B cell (primary cell): ENCODE measurements around the gene SKA3. TPM values are rescaled to one million over a fixed set of nuclear protein-coding genes. Genes with fewer than 3 reads are reported as not detected.

Experiments used
- ATAC-seq: fragments of 200-7000 bp; cut with Tn5 transposase; one replicate; pipeline ENCODE4 v1.10.0; 2021; ENCODE audit warnings: low read depth, mild to moderate bottlenecking, moderate number of reproducible peaks, moderate library complexity
- CTCF ChIA-PET: fragments of 350-600 bp; sonication (Branson Sonifier 250); formaldehyde crosslinking; loops from one replicate; lab custom pipeline; 2021; ENCODE audit warnings: antibody characterized with exemption, inconsistent platforms; lab: Charles Lee
- POLR2A ChIA-PET: fragments of 350-600 bp; sonication (Branson Sonifier 250); formaldehyde crosslinking; loops from one replicate; lab custom pipeline; 2021; ENCODE audit warnings: antibody characterized with exemption; lab: Charles Lee
- DNase-seq: peaks from one replicate; pipeline ENCODE4 v3.0.0; 2013
- H2AFZ ChIP-seq: 2 replicates; pipeline ENCODE4 v1.6.1; 2012; ENCODE audit warnings: mild to moderate bottlenecking, low read depth, low read length; ENCODE audit not compliant: insufficient read depth, poor library complexity, severe bottlenecking
- H3K27ac ChIP-seq, 2 donors: 1 replicate in 1 of 2; 2 replicates in 1 of 2; pipeline ENCODE4 v1.5.1; 2012 to 2013; ENCODE audit warnings: low read length in 2 of 2, mild to moderate bottlenecking in 2 of 2, moderate library complexity in 1 of 2
- H3K27me3 ChIP-seq, 4 experiments: fragments of 200-600 bp in 1 of 4; sonication (generic) in 1 of 4; replicated peaks in 1 of 4; 1 replicate in 2 of 4; 2 replicates in 2 of 4; pipeline versions ENCODE4 v1.6.1 to v1.7.0; 2013 to 2016; ENCODE audit warnings: low read length in 3 of 4, mild to moderate bottlenecking in 2 of 4, mixed read lengths in 1 of 4, moderate library complexity in 1 of 4; ENCODE audit not compliant: insufficient read depth in 4 of 4, control insufficient read depth in 3 of 4; ENCODE audit errors: control extremely low read depth in 1 of 4
- H3K36me3 ChIP-seq, 2 experiments: replicated peaks in 1 of 2; 1 replicate in 1 of 2; 2 replicates in 1 of 2; pipeline versions ENCODE4 v1.6.1 to v1.7.1; 2013; ENCODE audit warnings: low read length in 1 of 2; ENCODE audit not compliant: insufficient read depth in 2 of 2, control insufficient read depth in 1 of 2; ENCODE audit errors: control extremely low read depth in 1 of 2, extremely low read depth in 1 of 2
- H3K4me1 ChIP-seq, 2 donors: fragments of 200-600 bp in 1 of 2; sonication (generic) in 1 of 2; 1 replicate in 1 of 2; 2 replicates in 1 of 2; pipeline versions ENCODE4 v1.5.1 to v1.6.1; 2013 to 2017; ENCODE audit warnings: low read length in 2 of 2; ENCODE audit not compliant: control insufficient read depth in 2 of 2, insufficient read depth in 2 of 2
- H3K4me2 ChIP-seq: replicated peaks from 2 replicates; pipeline ENCODE3; 2012; ENCODE audit warnings: mild to moderate bottlenecking, low read depth, low read length; ENCODE audit not compliant: poor library complexity, severe bottlenecking
- H3K4me3 ChIP-seq, 5 experiments: fragments of 200-600 bp in 1 of 5; sonication (generic) in 1 of 5; 1 replicate in 3 of 5; 2 replicates in 2 of 5; pipeline versions ENCODE4 v1.5.1 to v1.7.0; 2011 to 2016; ENCODE audit warnings: low read length in 4 of 5, mild to moderate bottlenecking in 4 of 5, low read depth in 2 of 5, control low read depth in 1 of 5, moderate library complexity in 1 of 5; ENCODE audit not compliant: insufficient read depth in 1 of 5; ENCODE audit errors: control extremely low read depth in 1 of 5, extremely low read depth in 1 of 5
- H3K79me2 ChIP-seq: fragments of 200-600 bp; sonication (generic); one replicate; pipeline ENCODE4 v1.6.0; 2016; ENCODE audit warnings: low read length; ENCODE audit not compliant: control insufficient read depth, insufficient read depth
- H3K9ac ChIP-seq: fragments of 200-600 bp; sonication (generic); 2 replicates; pipeline ENCODE4 v1.6.1; 2017; ENCODE audit warnings: mild to moderate bottlenecking, low read length, moderate library complexity
- H3K9me3 ChIP-seq, 3 donors: one replicate each; pipeline versions ENCODE4 v1.6.1 to v1.7.1; 2013; ENCODE audit warnings: low read length in 2 of 3; ENCODE audit not compliant: control insufficient read depth in 2 of 3, insufficient read depth in 1 of 3; ENCODE audit errors: control extremely low read depth in 1 of 3
- H4K20me1 ChIP-seq: 2 replicates; pipeline ENCODE4 v1.6.0; 2012; ENCODE audit warnings: mild to moderate bottlenecking, low read length; ENCODE audit not compliant: insufficient read depth, control insufficient read depth, poor library complexity, severe bottlenecking
- H3K27ac Mint-ChIP-seq: one replicate; pipeline ENCODE4 v1.8.0; 2021; ENCODE audit warnings: mixed read lengths
- H3K27me3 Mint-ChIP-seq: one replicate; pipeline ENCODE4 v1.8.0; 2021; ENCODE audit warnings: mixed read lengths
- H3K4me1 Mint-ChIP-seq: one replicate; pipeline ENCODE4 v1.8.0; 2021; ENCODE audit warnings: mixed read lengths
- H3K4me3 Mint-ChIP-seq: one replicate; pipeline ENCODE4 v1.8.0; 2021; ENCODE audit warnings: mixed read lengths
- H3K9me3 Mint-ChIP-seq: one replicate; pipeline ENCODE4 v1.8.0; 2022; ENCODE audit warnings: mixed read lengths; ENCODE audit not compliant: insufficient read depth
- EZH2 ChIP-seq: IDR thresholded peaks from 2 replicates; pipeline ENCODE4 v1.6.1; 2012; ENCODE audit warnings: borderline replicate concordance, low read depth, mild to moderate bottlenecking, moderate library complexity, low read length; ENCODE audit not compliant: insufficient read depth, poor library complexity, severe bottlenecking
- WGBS: methylation state at CpG from one replicate; pipeline ENCODE4 v1.1.5; 2013; ENCODE audit warnings: missing lambda C conversion rate; ENCODE audit not compliant: insufficient coverage; 5-methylcytosine and 5-hydroxymethylcytosine counted together
- intact Hi-C: fragments of 100-400 bp; cut with micrococcal nuclease; formaldehyde crosslinking; loops from one replicate; pipeline ENCODE4 v1.10.0; 2022
- polyA plus RNA-seq: library from polyadenylated mRNA; depleted of rRNA; stranded (reverse); fragments of >200 nt; gene quantifications from 2 replicates; pipeline ENCODE4 v1.2.3, GENCODE V29; 2012
- total RNA-seq, 2 donors: library from RNA; stranded (reverse); fragments of 120-200 nt in 1 of 2; gene quantifications; 1 replicate in 1 of 2; 2 replicates in 1 of 2; pipeline versions ENCODE4 v1.2.3 to v1.2.4, GENCODE V29; 2013 to 2022
- TF ChIP-seq, protein P1 (sequence below): fragments of 200-600 bp; IDR thresholded peaks from one replicate; pipeline ENCODE4 v1.8.0; 2022; ENCODE audit warnings: antibody characterized with exemption, mild to moderate bottlenecking

The SKA3 gene
- total and polyA plus RNA-seq, 2 donors (not counting 1 experiment from before 2014, with no cell fraction given): 0.07 to 0.20 TPM

DNA sequence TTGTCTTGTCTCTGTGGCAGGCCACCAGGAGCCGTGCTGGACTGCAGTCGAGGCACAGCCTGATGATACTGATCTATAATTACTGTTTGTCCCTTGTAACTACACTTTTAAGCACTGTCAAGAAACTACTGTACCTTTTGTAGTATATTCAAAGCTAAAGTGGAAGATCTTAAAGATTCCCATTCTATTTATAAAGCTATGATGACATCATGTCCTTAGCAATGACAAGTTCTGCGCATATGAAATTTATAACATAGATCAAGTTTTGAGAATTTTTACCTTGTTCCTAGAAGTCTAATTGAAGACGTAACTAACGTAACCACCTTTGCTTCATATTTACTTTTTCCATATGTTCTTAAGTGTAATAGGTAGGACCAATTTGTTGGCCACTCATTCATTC, 58.2 kb downstream of the SKA3 start:
- Histone ChIP-seq H3K27me3 (no peaks in the 10 kb centered on the region), H3K36me3 (no peaks in the 10 kb centered on the region), H2AFZ (no peak overlapping the region), H3K9me3 (no peaks in the 10 kb centered on the region), H3K79me2 (no peaks in the 10 kb centered on the region), H3K9ac (no peak overlapping the region), H4K20me1 (no peaks in the 10 kb centered on the region), H3K27ac (no peak overlapping the region), H3K4me1 (no peaks in the 10 kb centered on the region), H3K4me2 (no peak overlapping the region), H3K4me3 (no peak overlapping the region)
- no peak for TF ChIP-seq EZH2
- TF ChIP-seq, protein P1, sequence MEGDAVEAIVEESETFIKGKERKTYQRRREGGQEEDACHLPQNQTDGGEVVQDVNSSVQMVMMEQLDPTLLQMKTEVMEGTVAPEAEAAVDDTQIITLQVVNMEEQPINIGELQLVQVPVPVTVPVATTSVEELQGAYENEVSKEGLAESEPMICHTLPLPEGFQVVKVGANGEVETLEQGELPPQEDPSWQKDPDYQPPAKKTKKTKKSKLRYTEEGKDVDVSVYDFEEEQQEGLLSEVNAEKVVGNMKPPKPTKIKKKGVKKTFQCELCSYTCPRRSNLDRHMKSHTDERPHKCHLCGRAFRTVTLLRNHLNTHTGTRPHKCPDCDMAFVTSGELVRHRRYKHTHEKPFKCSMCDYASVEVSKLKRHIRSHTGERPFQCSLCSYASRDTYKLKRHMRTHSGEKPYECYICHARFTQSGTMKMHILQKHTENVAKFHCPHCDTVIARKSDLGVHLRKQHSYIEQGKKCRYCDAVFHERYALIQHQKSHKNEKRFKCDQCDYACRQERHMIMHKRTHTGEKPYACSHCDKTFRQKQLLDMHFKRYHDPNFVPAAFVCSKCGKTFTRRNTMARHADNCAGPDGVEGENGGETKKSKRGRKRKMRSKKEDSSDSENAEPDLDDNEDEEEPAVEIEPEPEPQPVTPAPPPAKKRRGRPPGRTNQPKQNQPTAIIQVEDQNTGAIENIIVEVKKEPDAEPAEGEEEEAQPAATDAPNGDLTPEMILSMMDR: no peak
- intact Hi-C loops: no loop called here
- Mint-ChIP-seq H3K9me3 (peaks cover 3% of the 10 kb centered on the region), H3K27me3 (no peaks in the 10 kb centered on the region), H3K4me3 (no peak overlapping the region), H3K27ac (no peak overlapping the region), H3K4me1 (no peaks in the 10 kb centered on the region)
- WGBS: no CpG with 5 or more reads among the region's 5 CpGs
- ATAC-seq: no peak
- ChIA-PET POLR2A (no interaction called here), CTCF (interaction anchor here (1.5 kb wide), 1 partner anchor 359 kb away, joined by 5 read pairs; no protein-coding TSS in a partner anchor)
- DNase-seq: no peak

DNA sequence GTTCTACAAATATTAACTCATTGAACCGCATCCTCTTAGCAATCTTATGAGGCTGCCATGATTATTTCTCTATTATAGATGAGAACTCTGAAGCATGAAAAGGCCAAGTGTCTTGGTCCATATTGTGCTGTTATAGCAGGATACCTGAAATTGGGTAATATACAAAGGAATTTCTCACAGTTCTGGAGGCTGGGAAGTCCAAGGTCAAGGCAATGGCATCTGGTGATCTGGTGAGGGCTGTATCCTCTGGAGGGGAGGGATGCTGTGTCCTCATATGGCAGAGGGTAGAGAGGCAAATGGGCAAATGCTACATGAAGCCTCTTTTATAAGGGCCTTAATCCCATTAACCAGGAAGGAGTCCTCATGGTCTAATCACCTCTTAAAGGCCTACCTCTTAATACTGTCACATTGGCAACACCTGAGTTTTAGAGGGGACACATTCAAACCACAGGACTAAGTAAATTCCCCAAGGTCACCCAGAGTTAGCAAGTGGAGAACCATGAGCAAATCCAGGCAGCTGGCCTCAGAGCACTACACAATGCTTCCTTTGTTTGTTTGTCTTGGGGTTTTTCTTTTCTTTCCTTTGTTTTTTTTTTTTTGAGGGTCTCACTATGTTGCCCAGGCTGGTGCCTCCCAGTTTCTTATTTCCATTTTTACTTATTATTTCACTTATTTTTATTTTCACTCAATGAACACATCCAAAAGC, 59.1 kb downstream of the SKA3 start:
- TF ChIP-seq, protein P1: no peak
- TF ChIP-seq EZH2: no peak
- H3K27ac ChIP-seq: no peak overlapping the region
- CTCF ChIA-PET: no interaction called here
- Mint-ChIP-seq H3K27me3 (no peaks in the 10 kb centered on the region), H3K9me3 (peaks cover 3% of the 10 kb centered on the region), H3K27ac (no peak overlapping the region), H3K4me1 (no peaks in the 10 kb centered on the region), H3K4me3 (no peak overlapping the region)
- intact Hi-C loops: no loop called here
- H3K27me3 ChIP-seq: no peaks in the 10 kb centered on the region
- H3K9me3 ChIP-seq: no peaks in the 10 kb centered on the region
- no peak for DNase-seq
- H3K4me2 ChIP-seq: no peak overlapping the region
- no peak overlapping the region for H3K9ac ChIP-seq
- no peaks in the 10 kb centered on the region for H3K4me1 ChIP-seq
- no peaks in the 10 kb centered on the region for H4K20me1 ChIP-seq
- no CpG with 5 or more reads among the region's 1 CpG for WGBS
- ATAC-seq: no peak
- H3K36me3 ChIP-seq: no peaks in the 10 kb centered on the region
- no peak overlapping the region for H3K4me3 ChIP-seq
- H2AFZ ChIP-seq: no peak overlapping the region
- H3K79me2 ChIP-seq: no peaks in the 10 kb centered on the region
- POLR2A ChIA-PET: no interaction called here
